HepG2 (cell line): ENCODE measurements around the gene XPC. TPM values are rescaled to one million over a fixed set of nuclear protein-coding genes. Genes with fewer than 3 reads are reported as not detected.

Experiments
- ATAC-seq: fragments of 200-7000 bp; cut with Tn5 transposase; 3 replicates; pipeline ENCODE4 v1.9.1; 2020; ENCODE audit warnings: mild to moderate bottlenecking, moderate library complexity
- BruUV-seq: library from RNA; stranded (reverse); fragments of 400-500 nt; replicated peaks from 2 replicates; lab custom pipeline; 2021; lab: Mats Ljungman, UMichigan
- CTCF ChIA-PET: fragments of 300-600 bp; formaldehyde crosslinking; extraction: SDS; loops from one replicate; lab custom pipeline; 2021; ENCODE audit warnings: low total read pairs, inconsistent platforms, low intra/inter-chr PET ratio; lab: Yijun Ruan, JAX
- POLR2A ChIA-PET: fragments of 350-600 bp; sonication (Branson Sonifier 250); formaldehyde crosslinking; loops from one replicate; lab custom pipeline; 2020; ENCODE audit warnings: antibody characterized with exemption, inconsistent platforms; lab: Yijun Ruan, JAX
- DNase-seq: peaks from one replicate; pipeline ENCODE4 v3.0.0-alpha.2; 2015; ENCODE audit warnings: low spot score
- FAIRE-seq: peaks from 3 replicates; lab custom pipeline; 2011; peaks lifted over from hg19 to GRCh38; lab: Jason Lieb, UNC
- H2AFZ ChIP-seq: one replicate; pipeline ENCODE4 v1.6.1; 2011; ENCODE audit warnings: low read length, inconsistent platforms
- H3K27ac ChIP-seq: fragments of 300-600 bp; 3 replicates; pipeline ENCODE4 v1.8.0; 2011; ENCODE audit warnings: mixed run types, mild to moderate bottlenecking, mixed read lengths, low read length, inconsistent platforms; ENCODE audit not compliant: insufficient read depth; ENCODE audit errors: extremely low read length
- H3K27me3 ChIP-seq, 2 experiments: fragments of 200-600 bp in 1 of 2; 2 replicates in 1 of 2; 3 replicates in 1 of 2; pipeline versions ENCODE4 v1.6.0 to v1.8.0; 2011; ENCODE audit warnings: low read length in 2 of 2, mild to moderate bottlenecking in 2 of 2, moderate library complexity in 2 of 2, inconsistent platforms in 1 of 2; ENCODE audit not compliant: insufficient read depth in 2 of 2, control insufficient read depth in 1 of 2
- H3K36me3 ChIP-seq, 2 experiments: fragments of 200-600 bp in 1 of 2; replicated peaks in 1 of 2; 2 replicates in 1 of 2; 3 replicates in 1 of 2; pipeline versions ENCODE4 v1.5.1 to v1.8.0; 2011; ENCODE audit warnings: low read length in 2 of 2, inconsistent platforms in 1 of 2; ENCODE audit not compliant: insufficient read depth in 2 of 2, control insufficient read depth in 1 of 2
- H3K4me1 ChIP-seq: 2 replicates; pipeline ENCODE4 v1.5.1; 2012; ENCODE audit warnings: low read length, inconsistent platforms; ENCODE audit not compliant: insufficient read depth
- H3K4me2 ChIP-seq: 2 replicates; pipeline ENCODE4 v1.6.0; 2011; ENCODE audit warnings: low read depth, low read length, inconsistent platforms
- H3K4me3 ChIP-seq, 3 experiments: fragments of 200-600 bp in 1 of 3; sonication (generic), shearing (Covaris generic) in 1 of 3; replicated peaks in 1 of 3; 2 replicates each; pipeline ENCODE4 v1.5.1; 2011 to 2016; ENCODE audit warnings: low read length in 3 of 3, inconsistent platforms in 2 of 3, low read depth in 2 of 3, mild to moderate bottlenecking in 2 of 3, control low read depth in 1 of 3, mixed read lengths in 1 of 3; ENCODE audit not compliant: insufficient read depth in 1 of 3
- H3K79me2 ChIP-seq: one replicate; pipeline ENCODE4 v1.6.1; 2011; ENCODE audit warnings: low read length, inconsistent platforms; ENCODE audit not compliant: insufficient read depth
- H3K9ac ChIP-seq: 2 replicates; pipeline ENCODE4 v1.6.0; 2011; ENCODE audit warnings: mild to moderate bottlenecking, low read depth, low read length, inconsistent platforms; ENCODE audit not compliant: insufficient read depth
- H3K9me3 ChIP-seq: 2 replicates; pipeline ENCODE4 v1.5.1; 2012; ENCODE audit warnings: mild to moderate bottlenecking, low read length
- H4K20me1 ChIP-seq: 2 replicates; pipeline ENCODE4 v1.6.0; 2011; ENCODE audit warnings: inconsistent platforms, mild to moderate bottlenecking, low read length, moderate library complexity; ENCODE audit not compliant: insufficient read depth
- NPAS2 ChIP-seq: sonication (generic); formaldehyde crosslinking; IDR thresholded peaks from 2 replicates; pipeline ENCODE4 v1.8.0; 2022; ENCODE audit warnings: mild to moderate bottlenecking, missing genetic modification reagents, borderline replicate concordance
- PPARG ChIP-seq: conservative IDR thresholded peaks from 2 replicates; pipeline ENCODE4 v1.6.1; 2016; ENCODE audit warnings: missing biosample characterization, missing genetic modification reagents
- RCOR2 ChIP-seq: IDR thresholded peaks from 2 replicates; pipeline ENCODE4 v1.6.1; 2016; ENCODE audit warnings: missing biosample characterization, missing genetic modification reagents
- REL ChIP-seq: sonication (generic); formaldehyde crosslinking; conservative IDR thresholded peaks from 2 replicates; pipeline ENCODE4 v1.8.0; 2022; ENCODE audit warnings: mild to moderate bottlenecking, missing genetic modification reagents, moderate library complexity
- SP5 ChIP-seq: IDR thresholded peaks from 2 replicates; pipeline ENCODE4 v1.6.1; 2016; ENCODE audit warnings: low read depth, borderline replicate concordance
- YEATS4 ChIP-seq: sonication (generic); formaldehyde crosslinking; IDR thresholded peaks from 2 replicates; pipeline ENCODE4 v1.4.0; 2020; ENCODE audit warnings: missing genetic modification reagents, borderline replicate concordance
- ZNF34 ChIP-seq: sonication (generic); formaldehyde crosslinking; IDR thresholded peaks from 2 replicates; pipeline ENCODE4 v1.4.0; 2020; ENCODE audit warnings: mild to moderate bottlenecking, missing genetic modification reagents, borderline replicate concordance
- ZNF720 ChIP-seq: sonication (generic); formaldehyde crosslinking; IDR thresholded peaks from 2 replicates; pipeline ENCODE4 v1.4.0; 2020; ENCODE audit warnings: missing genetic modification reagents
- WGBS: methylation state at CpG from one replicate; pipeline ENCODE4 v1.1.6; 2017; ENCODE audit warnings: low lambda C conversion rate; 5-methylcytosine and 5-hydroxymethylcytosine counted together
- in situ Hi-C: cut with HindIII; loops from 2 replicates; pipeline ENCODE4 v1.10.0; 2017; ENCODE audit warnings: low pct_unique_long_range_greater_than_20kb; ENCODE audit not compliant: extremely low pct_ligation_motif_present
- intact Hi-C: fragments of 100-400 bp; cut with micrococcal nuclease; formaldehyde crosslinking; loops from one replicate; pipeline ENCODE4 v1.10.0; 2022; ENCODE audit not compliant: unreplicated experiment
- polyA plus RNA-seq, 8 experiments: library from polyadenylated mRNA; depleted of rRNA in 3 of 8; stranded (reverse) in 7 of 8; unstranded in 1 of 8; fragments of >200 nt; fragmentation: Illumina TruSeq in 4 of 8; extraction: Trizol in 4 of 8; gene quantifications; 2 replicates each; pipeline versions ENCODE4 v1.2.1 to v1.2.3, GENCODE V29; 2011 to 2016; ENCODE audit warnings: low read depth in 4 of 8, missing spikeins in 1 of 8, mixed read lengths in 1 of 8; ENCODE audit not compliant: insufficient read depth in 1 of 8
- total RNA-seq, 5 experiments: library from RNA; depleted of rRNA; stranded (reverse); fragments of >200 nt; fragmentation: Illumina TruSeq; extraction: Trizol; gene quantifications; 2 replicates each; pipeline ENCODE4 v1.2.3, GENCODE V29; 2016; ENCODE audit warnings: low read depth in 1 of 5
- TF ChIP-seq, protein P1 (sequence below): sonication (generic); formaldehyde crosslinking; IDR thresholded peaks from 2 replicates; pipeline ENCODE4 v1.8.1; 2023; ENCODE audit warnings: mild to moderate bottlenecking, moderate library complexity, missing genetic modification reagents

The XPC gene
- total and polyA plus RNA-seq, 2 of the 13 experiments (the other 11 are each of a cell fraction or from before 2014, with no cell fraction given), result 9.4 to 24.1 TPM

DNA sequence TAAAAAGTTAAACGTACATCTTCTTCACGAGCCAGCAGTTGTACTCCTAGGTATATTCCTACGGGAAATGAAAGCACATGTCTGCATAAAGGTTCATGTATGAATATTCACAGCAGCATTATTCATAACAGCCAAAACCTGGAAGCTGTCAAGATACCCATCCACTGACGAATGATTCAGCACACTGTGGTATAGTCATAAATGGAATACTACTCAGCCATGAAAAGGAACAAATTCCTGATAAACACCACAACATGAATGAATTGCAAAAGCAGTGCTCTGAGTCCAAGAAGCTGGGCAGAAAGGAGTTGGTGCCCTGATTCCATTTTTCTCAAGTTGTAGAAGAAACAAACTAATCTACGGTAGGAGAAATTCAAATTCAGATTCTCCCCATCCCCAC lies 49.7 kb downstream of the XPC start:
- Histone ChIP-seq H3K9ac (no peak overlapping the region), H3K4me2 (no peak overlapping the region), H3K79me2 (peaks cover 43% of the 10 kb centered on the region), H3K4me3 (no peak overlapping the region), H3K36me3 (peaks cover 18 to 55% of the 10 kb centered on the region in 2 experiments), H3K9me3 (no peaks in the 10 kb centered on the region), H3K27me3 (no peaks in the 10 kb centered on the region; a peak in 1 of 5 replicates), H2AFZ (no peak overlapping the region), H3K4me1 (peaks cover 34% of the 10 kb centered on the region), H4K20me1 (peaks cover 16% of the 10 kb centered on the region), H3K27ac (no peak overlapping the region)
- in situ Hi-C loops, result no loop called here
- ChIA-PET CTCF (no interaction called here), POLR2A (interaction anchor here (0.6 kb wide), 1 partner anchor 50 kb away, joined by 3 read pairs; the partner anchor contains the start of genes LSM3 and XPC)
- no peak for DNase-seq
- FAIRE-seq, result no peak
- 98% methylated on average over 5 of the region's 5 CpGs for WGBS
- ATAC-seq, result no peak
- no TSS peak for BruUV-seq
- intact Hi-C loops, result no loop called here
- TF ChIP-seq PPARG (CRISPR knock-in tag), result no peak
- no peak for TF ChIP-seq REL (CRISPR knock-in tag)
- no peak for TF ChIP-seq YEATS4 (CRISPR knock-in tag)
- TF ChIP-seq ZNF34 (CRISPR knock-in tag), result no peak
- no peak for TF ChIP-seq SP5 (CRISPR knock-in tag)
- TF ChIP-seq, protein P1, sequence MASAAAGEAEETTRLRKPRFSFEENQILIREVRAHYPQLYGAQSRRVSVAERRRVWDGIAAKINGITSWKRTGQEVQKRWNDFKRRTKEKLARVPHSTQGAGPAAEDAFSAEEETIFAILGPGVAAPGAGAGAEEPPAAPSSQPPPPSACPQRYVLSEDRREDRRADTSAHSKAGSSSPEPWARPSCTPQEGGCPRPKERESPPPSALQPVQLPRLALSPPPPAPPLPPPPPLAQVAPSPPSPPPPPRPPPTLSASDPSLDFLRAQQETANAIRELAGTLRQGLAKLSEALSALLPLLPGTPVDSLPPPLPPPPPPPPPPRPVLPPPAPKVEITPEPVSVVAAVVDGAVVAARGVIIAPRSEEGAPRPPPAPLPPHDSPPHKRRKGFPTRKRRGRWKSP (CRISPR knock-in tag), result no peak

DNA sequence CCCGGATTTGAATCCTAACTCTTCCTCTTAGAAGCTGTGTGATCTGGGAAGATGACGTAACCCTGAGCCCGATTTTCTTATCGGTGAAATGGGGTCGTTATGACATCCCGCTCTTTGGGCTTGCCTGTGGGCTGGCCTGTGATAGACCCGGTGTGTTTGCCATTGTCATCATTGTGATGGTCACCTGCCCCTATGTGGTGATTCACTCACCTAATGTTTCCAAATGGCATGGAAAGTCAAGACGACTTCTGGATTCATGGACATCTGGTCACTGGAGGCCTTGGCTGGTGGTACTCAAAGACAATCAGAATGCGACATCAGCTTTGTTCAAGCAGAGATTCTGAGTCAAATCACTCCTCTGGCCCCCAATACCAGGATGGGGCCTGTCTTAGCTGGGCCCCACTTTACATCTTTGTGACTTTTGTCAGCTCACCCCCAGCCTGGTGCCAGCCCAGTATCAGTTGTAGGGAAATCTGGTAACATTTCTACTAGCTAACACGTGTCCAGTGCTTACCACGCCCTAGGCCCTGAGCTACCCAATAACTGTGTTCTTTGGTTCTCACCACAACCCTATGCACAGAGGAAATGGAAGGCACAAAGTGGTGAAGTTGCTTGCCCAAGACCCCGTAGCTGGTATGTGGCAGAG lies 50.8 kb downstream of the XPC start:
- intact Hi-C loops (no loop called here), in situ Hi-C loops (no loop called here)
- TF ChIP-seq ZNF720 (CRISPR knock-in tag) (no peak), NPAS2 (CRISPR knock-in tag) (no peak), RCOR2 (no peak)
- H3K4me1 ChIP-seq, result peaks cover 34% of the 10 kb centered on the region
- no peak overlapping the region for H3K27ac ChIP-seq
- H4K20me1 ChIP-seq, result peaks cover 16% of the 10 kb centered on the region
- ATAC-seq (no peak), DNase-seq (no peak), FAIRE-seq (no peak)
- peaks cover 14 to 44% of the 10 kb centered on the region in 2 experiments for H3K36me3 ChIP-seq
- peaks cover 52% of the 10 kb centered on the region for H3K79me2 ChIP-seq
- no peak overlapping the region for H3K4me2 ChIP-seq
- no peaks in the 10 kb centered on the region for H3K9me3 ChIP-seq
- no peak overlapping the region for H3K9ac ChIP-seq
- no peak overlapping the region for H3K4me3 ChIP-seq
- H2AFZ ChIP-seq, result no peak overlapping the region
- 90% methylated on average over 11 of the region's 12 CpGs for WGBS
- ChIA-PET POLR2A (no interaction called here), CTCF (no interaction called here)
- no peaks in the 10 kb centered on the region; a peak in 1 of 5 replicates for H3K27me3 ChIP-seq
- BruUV-seq, result no TSS peak
